HG03159 (cell line): Measurements from ENCODE around the gene ZNF91.
"Not testable (repeated sequence)": the region's sequence is repeated elsewhere in the genome, so short reads cannot be mapped to it uniquely, and the experiment has no call there.

Experiments
- ATAC-seq: cut with Tn5 transposase; IDR thresholded peaks from one replicate; pipeline ENCODE4 v1.9.1; 2021; ENCODE audit warnings: mild to moderate bottlenecking, moderate library complexity; ENCODE audit not compliant: unreplicated experiment

The ZNF91 gene

GRCh38 chr19:23395041-23395721 lies at the start of gene ZNF91:
ZNF91 (minus strand) TSS chr19:23395471; CDS start chr19:23395354, 117 bp downstream.
- ATAC-seq, result peak; percentile 97

GRCh38 chr19:23440791-23441190 lies 45.5 kb upstream of the ZNF91 start:
- ATAC-seq, result no peak

GRCh38 chr19:23440207-23440606 lies 44.9 kb upstream of the ZNF91 start:
- ATAC-seq, result no peak

GRCh38 chr19:23439623-23440022 lies 44.4 kb upstream of the ZNF91 start:
- no peak for ATAC-seq

- no peak for ATAC-seq
Observed at GRCh38 chr19:23437901-23438300, 42.6 kb upstream of the ZNF91 start.

- no peak for ATAC-seq
Observed at GRCh38 chr19:23436944-23437343, 41.7 kb upstream of the ZNF91 start.

GRCh38 chr19:23436318-23436717 lies 41.0 kb upstream of the ZNF91 start:
- no peak for ATAC-seq

- no peak for ATAC-seq
Observed at GRCh38 chr19:23420824-23421223, 25.6 kb upstream of the ZNF91 start.

- ATAC-seq, result not testable (repeated sequence)
Observed at GRCh38 chr19:23419261-23419660, 24.0 kb upstream of the ZNF91 start.

- ATAC-seq, result no peak
Observed at GRCh38 chr19:23415561-23416191, 20.4 kb upstream of the ZNF91 start.

GRCh38 chr19:23415034-23415433 lies 19.8 kb upstream of the ZNF91 start:
- no peak for ATAC-seq

- no peak for ATAC-seq
Observed at GRCh38 chr19:23410155-23410554, 14.9 kb upstream of the ZNF91 start.

GRCh38 chr19:23409392-23410048 lies 14.2 kb upstream of the ZNF91 start:
- no peak for ATAC-seq

GRCh38 chr19:23407616-23408133 lies 12.4 kb upstream of the ZNF91 start:
- no peak for ATAC-seq

GRCh38 chr19:23406721-23407120 lies 11.4 kb upstream of the ZNF91 start:
- ATAC-seq, result no peak

GRCh38 chr19:23406091-23406490 lies 10.8 kb upstream of the ZNF91 start:
- ATAC-seq, result no peak

GRCh38 chr19:23404676-23405075 lies 9.4 kb upstream of the ZNF91 start:
- ATAC-seq, result no peak

- no peak for ATAC-seq
Observed at GRCh38 chr19:23403581-23404324, 8.5 kb upstream of the ZNF91 start.

- ATAC-seq, result no peak
Observed at GRCh38 chr19:23403052-23403451, 7.8 kb upstream of the ZNF91 start.

- ATAC-seq, result no peak
Observed at GRCh38 chr19:23402388-23402787, 7.1 kb upstream of the ZNF91 start.

GRCh38 chr19:23401086-23401610 lies 5.9 kb upstream of the ZNF91 start:
- no peak for ATAC-seq
